ENCODE results near the gene CHCHD10.

- TF ChIP-seq EZH2 (IDR thresholded peaks at IDR 0.05), result no peak
- TF ChIP-seq POLR2AphosphoS5 (IDR thresholded peaks at IDR 0.05; ENCODE audit: borderline replicate concordance, low read depth, low read length), result no peak
Measured at GRCh38 chr22:23759566-23759965, 8.2 kb downstream of the CHCHD10 start.
